Tibial nerve (tissue), 4 donors: ENCODE data around the gene NBAS.

ENCODE experiments used
- CTCF ChIP-seq, 5 experiments: fragments of 200-600 bp in 3 of 5; fragments of 450-650 bp in 2 of 5; sonication (generic) in 3 of 5; IDR thresholded peaks; one replicate each; pipeline ENCODE4 v1.5.1; 2016 to 2019; ENCODE audit warnings: antibody characterized with exemption in 5 of 5, mild to moderate bottlenecking in 3 of 5, moderate library complexity in 2 of 5
- EP300 ChIP-seq, 2 donors: sonication (generic); formaldehyde crosslinking; IDR thresholded peaks; one replicate each; pipeline ENCODE4 v1.6.1; 2017; ENCODE audit warnings: antibody characterized with exemption in 2 of 2, mild to moderate bottlenecking in 1 of 2
- POLR2A ChIP-seq, 2 donors: fragments of 450-650 bp; IDR thresholded peaks; one replicate each; pipeline ENCODE4 v1.6.1; 2017; ENCODE audit warnings: antibody characterized with exemption in 2 of 2, mild to moderate bottlenecking in 2 of 2, moderate library complexity in 2 of 2

DNA sequence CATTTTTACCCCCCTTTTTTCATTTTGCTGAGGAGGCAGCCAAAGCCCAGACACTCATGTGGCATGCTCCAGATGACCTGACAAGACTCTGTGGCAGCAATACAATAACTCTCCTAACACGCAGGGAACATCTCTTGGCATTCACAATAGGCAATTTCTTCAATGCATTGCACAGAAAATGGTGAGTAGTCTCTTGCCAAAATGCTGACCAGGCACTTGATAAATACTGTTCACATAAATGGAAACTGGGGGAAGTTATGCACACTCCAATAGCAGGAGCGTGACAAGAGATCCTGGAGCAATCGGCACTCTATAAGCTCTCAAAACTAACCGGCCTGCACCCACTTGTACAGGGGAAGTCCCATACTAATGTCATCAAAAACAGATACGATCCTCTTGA is 66.3 kb downstream of the NBAS start:
- TF ChIP-seq CTCF (IDR thresholded peaks at IDR 0.05) (no peak), POLR2A (IDR thresholded peaks at IDR 0.05) (no peak), EP300 (IDR thresholded peaks at IDR 0.05) (no peak)
